Caco-2 (cell line): ENCODE measurements around the gene IQSEC3. TPM values are rescaled to one million over a fixed set of nuclear protein-coding genes. Genes with fewer than 3 reads are reported as not detected.
"Not testable (repeated sequence)": the region's sequence is repeated elsewhere in the genome, so short reads cannot be mapped to it uniquely, and the experiment has no call there.

Experiments
- BruUV-seq: library from RNA; stranded (reverse); fragments of 400-500 nt; replicated peaks from 2 replicates; lab custom pipeline; 2021; lab: Mats Ljungman, UMichigan
- CTCF ChIA-PET: fragments of 300-600 bp; sonication (Branson Sonifier 250); formaldehyde crosslinking; loops from one replicate; lab custom pipeline; 2022; ENCODE audit warnings: antibody characterized with exemption; lab: Charles Lee
- POLR2A ChIA-PET: fragments of 300-600 bp; sonication (Branson Sonifier 250); formaldehyde crosslinking; loops from one replicate; lab custom pipeline; 2022; ENCODE audit warnings: antibody characterized with exemption; lab: Charles Lee
- DNase-seq, 2 experiments: peaks; one replicate each; pipeline versions ENCODE4 v3.0.0 to v3.0.0-alpha.2; 2020 to 2022
- H3K27me3 ChIP-seq: replicated peaks from 2 replicates; pipeline ENCODE4 v1.6.0; 2011; ENCODE audit warnings: low read length; ENCODE audit not compliant: control insufficient read depth, insufficient read depth
- H3K36me3 ChIP-seq: 2 replicates; pipeline ENCODE4 v1.5.1; 2011; ENCODE audit warnings: low read length; ENCODE audit not compliant: control insufficient read depth, insufficient read depth
- H3K4me1 ChIP-seq: fragments of 250-450 bp; sonication (Bioruptor Pico); 2 replicates; pipeline ENCODE4 v1.5.1; 2020; ENCODE audit warnings: mild to moderate bottlenecking
- H3K4me3 ChIP-seq: 2 replicates; pipeline ENCODE4 v1.5.1; 2011; ENCODE audit warnings: low read depth, mild to moderate bottlenecking, control low read depth, low read length
- H3K9me3 ChIP-seq: fragments of 250-450 bp; sonication (Bioruptor Pico); 2 replicates; pipeline ENCODE4 v1.5.1; 2020; ENCODE audit warnings: mild to moderate bottlenecking, moderate library complexity
- H3K27ac Mint-ChIP-seq: one replicate; pipeline ENCODE4 v1.8.0; 2022; ENCODE audit warnings: mixed read lengths; ENCODE audit not compliant: unreplicated experiment
- H3K27me3 Mint-ChIP-seq: one replicate; pipeline ENCODE4 v1.8.0; 2022; ENCODE audit warnings: mixed read lengths; ENCODE audit not compliant: insufficient read depth, unreplicated experiment
- H3K36me3 Mint-ChIP-seq: one replicate; pipeline ENCODE4 v1.8.0; 2022; ENCODE audit warnings: mild to moderate bottlenecking, mixed read lengths; ENCODE audit not compliant: insufficient read depth, unreplicated experiment
- H3K4me1 Mint-ChIP-seq: one replicate; pipeline ENCODE4 v1.8.0; 2022; ENCODE audit warnings: low read depth, mixed read lengths; ENCODE audit not compliant: unreplicated experiment
- H3K4me3 Mint-ChIP-seq: one replicate; pipeline ENCODE4 v1.8.0; 2022; ENCODE audit warnings: mild to moderate bottlenecking, moderate library complexity, mixed read lengths; ENCODE audit not compliant: unreplicated experiment
- H3K9me3 Mint-ChIP-seq: one replicate; pipeline ENCODE4 v1.8.0; 2022; ENCODE audit warnings: mixed read lengths; ENCODE audit not compliant: unreplicated experiment
- CTCF ChIP-seq, 2 experiments: fragments of 200-600 bp in 1 of 2; IDR thresholded peaks; 1 replicate in 1 of 2; 2 replicates in 1 of 2; pipeline versions ENCODE4 v1.5.1 to v1.8.0; 2011 to 2022; ENCODE audit warnings: antibody characterized with exemption in 1 of 2, control low read depth in 1 of 2, inconsistent platforms in 1 of 2, low read depth in 1 of 2, low read length in 1 of 2, mild to moderate bottlenecking in 1 of 2, moderate library complexity in 1 of 2; ENCODE audit not compliant: insufficient read depth in 1 of 2, severe bottlenecking in 1 of 2, unreplicated experiment in 1 of 2
- intact Hi-C: fragments of 100-400 bp; cut with micrococcal nuclease; formaldehyde crosslinking; loops from one replicate; pipeline ENCODE4 v1.10.0; 2022; ENCODE audit not compliant: unreplicated experiment
- total RNA-seq: library from RNA; stranded (reverse); gene quantifications from 2 replicates; pipeline ENCODE4 v1.2.3, GENCODE V29; 2022

Gene IQSEC3
- total RNA-seq, 1 experiment from 2014 or later: 0.59 TPM

- Mint-ChIP-seq H3K27me3 (peaks cover 4% of the 10 kb centered on the region), H3K27ac (no peak overlapping the region), H3K9me3 (no peaks in the 10 kb centered on the region), H3K4me1 (peaks cover 6% of the 10 kb centered on the region), H3K36me3 (no peaks in the 10 kb centered on the region), H3K4me3 (no peak overlapping the region)
- ChIA-PET POLR2A (interaction anchor here (0.6 kb wide), 1 partner anchor 229 kb away, joined by 4 read pairs; no protein-coding TSS in a partner anchor), CTCF (no interaction called here)
- no TSS peak for BruUV-seq
- intact Hi-C loops: no loop called here
- H3K27me3 ChIP-seq: no peaks in the 10 kb centered on the region; the same call in 1 of the 2 replicates
- H3K4me1 ChIP-seq: peaks cover 13% of the 10 kb centered on the region
- no peaks in the 10 kb centered on the region for H3K9me3 ChIP-seq
- no peaks in the 10 kb centered on the region for H3K36me3 ChIP-seq
- no peak for TF ChIP-seq CTCF (IDR thresholded peaks at IDR 0.05; ENCODE audit: insufficient read depth in 1 of 2, low read depth in 1 of 2, low read length in 1 of 2, severe bottlenecking in 1 of 2, unreplicated experiment in 1 of 2)
- no peak for DNase-seq
- no peak overlapping the region for H3K4me3 ChIP-seq
Observed at GRCh38 chr12:131732-132495, 65.3 kb downstream of the IQSEC3 start.

GRCh38 chr12:133616-134232, 67.2 kb downstream of the IQSEC3 start:
- H3K36me3 ChIP-seq, DNase-seq, H3K27me3 Mint-ChIP-seq, H3K4me3 ChIP-seq, H3K4me3 Mint-ChIP-seq, BruUV-seq, POLR2A ChIA-PET, H3K9me3 ChIP-seq, intact Hi-C loops, H3K9me3 Mint-ChIP-seq, H3K27me3 ChIP-seq, H3K36me3 Mint-ChIP-seq, H3K27ac Mint-ChIP-seq, H3K4me1 Mint-ChIP-seq, CTCF ChIA-PET: not testable (repeated sequence)
- H3K4me1 ChIP-seq: peaks cover 13% of the 10 kb centered on the region

- no peaks in the 10 kb centered on the region for H3K27me3 Mint-ChIP-seq
- H3K36me3 ChIP-seq: no peaks in the 10 kb centered on the region
- no peak for DNase-seq
- H3K4me3 Mint-ChIP-seq: no peak overlapping the region
- no TSS peak for BruUV-seq
- H3K9me3 ChIP-seq: no peaks in the 10 kb centered on the region
- no peaks in the 10 kb centered on the region for H3K9me3 Mint-ChIP-seq
- TF ChIP-seq CTCF (IDR thresholded peaks at IDR 0.05; ENCODE audit: insufficient read depth in 1 of 2, low read depth in 1 of 2, low read length in 1 of 2, severe bottlenecking in 1 of 2, unreplicated experiment in 1 of 2): no peak
- CTCF ChIA-PET: no interaction called here
- H3K36me3 Mint-ChIP-seq: no peaks in the 10 kb centered on the region
- intact Hi-C loops: no loop called here
- no peak overlapping the region for H3K4me3 ChIP-seq
- peaks cover 13% of the 10 kb centered on the region for H3K4me1 ChIP-seq
- H3K4me1 Mint-ChIP-seq: peaks cover 17% of the 10 kb centered on the region
- POLR2A ChIA-PET: interaction anchor here (1.0 kb wide), 1 partner anchor 9 kb away, joined by 3 read pairs; no protein-coding TSS in a partner anchor
- no peak overlapping the region for H3K27ac Mint-ChIP-seq
- H3K27me3 ChIP-seq: no peaks in the 10 kb centered on the region
Observed at GRCh38 chr12:135138-135537, 68.6 kb downstream of the IQSEC3 start.
